Cardiac septum (tissue), 1 donor: ENCODE measurements around the gene TBCK. TPM values are rescaled to one million over a fixed set of nuclear protein-coding genes. Genes with fewer than 3 reads are reported as not detected.

Source experiments
- DNase-seq: peaks from one replicate; pipeline ENCODE4 v3.0.0-alpha.2; 2020; ENCODE audit warnings: low spot score
- intact Hi-C: fragments of 100-400 bp; cut with DNase I; formaldehyde crosslinking; loops from one replicate; pipeline ENCODE4 v1.14.0; 2022
- total RNA-seq: library from RNA; stranded (reverse); fragmentation: NEBNext Ultra II Directional; extraction: Animal tissue kit (Norgen Biotek cat#: 25700); gene quantifications from one replicate; pipeline ENCODE4 v1.2.1, GENCODE V29; 2021
- donor health status: DM: no; HTN: no; CAD: no.

Gene TBCK
- total RNA-seq, 1 donor from 2014 or later = 23.7 TPM

DNA sequence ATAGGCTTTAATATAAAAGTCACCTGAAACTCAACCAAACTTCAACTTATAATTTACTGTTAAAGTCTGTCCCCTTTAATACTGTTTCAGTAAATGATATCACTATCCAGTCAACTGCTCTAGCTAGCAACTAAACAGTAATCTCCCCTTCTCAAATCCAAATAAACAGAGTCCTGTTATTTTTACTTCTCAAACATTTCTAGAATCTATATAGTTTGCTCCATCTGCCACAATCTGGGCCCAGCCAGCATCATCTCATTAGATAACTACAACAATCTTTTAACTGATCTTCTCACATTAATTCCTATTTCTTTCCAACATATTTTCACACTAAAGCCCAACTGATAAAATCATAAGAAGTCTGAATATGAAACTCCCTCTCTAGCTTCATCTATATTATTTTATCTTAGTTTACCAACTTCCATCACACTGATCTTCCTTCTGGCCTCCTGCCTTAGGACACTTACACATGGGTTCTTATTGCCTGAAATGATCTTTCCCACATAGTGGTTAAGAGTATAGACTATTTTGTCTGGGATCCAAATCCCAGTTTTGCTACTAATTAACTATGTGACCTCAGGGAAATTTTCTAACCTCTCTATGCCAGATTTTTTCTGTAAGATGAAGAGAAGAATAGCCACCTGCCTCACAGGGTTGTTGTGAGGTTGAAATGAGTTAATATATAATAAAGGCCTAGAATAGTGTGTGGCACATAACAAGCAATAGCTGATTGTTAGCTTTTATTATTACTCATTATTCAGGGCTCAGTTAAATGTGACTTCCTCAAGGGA, 18.6 kb downstream of the TBCK start:
- DNase-seq = no peak
- intact Hi-C loops = no loop called here

DNA sequence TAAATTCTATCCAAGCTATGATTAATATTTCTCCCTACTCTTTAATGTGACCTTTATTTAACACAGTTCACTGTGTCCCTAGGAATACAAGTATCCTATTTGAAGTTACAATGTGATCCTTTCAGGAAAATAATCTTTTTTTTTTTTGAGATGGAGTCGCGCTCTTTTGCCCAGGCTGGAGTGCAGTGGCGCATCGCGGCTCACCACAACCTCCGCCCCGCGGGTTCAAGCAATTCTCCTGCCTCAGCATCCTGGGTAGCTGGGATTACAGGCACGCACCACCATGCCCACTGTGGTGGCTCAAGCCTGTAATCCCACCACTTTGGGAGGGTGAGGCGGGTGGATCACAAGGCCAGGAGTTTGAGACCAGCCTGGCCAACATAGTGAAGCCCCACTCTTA, 21.9 kb downstream of the TBCK start:
- no peak for DNase-seq
- intact Hi-C loops = no loop called here

DNA sequence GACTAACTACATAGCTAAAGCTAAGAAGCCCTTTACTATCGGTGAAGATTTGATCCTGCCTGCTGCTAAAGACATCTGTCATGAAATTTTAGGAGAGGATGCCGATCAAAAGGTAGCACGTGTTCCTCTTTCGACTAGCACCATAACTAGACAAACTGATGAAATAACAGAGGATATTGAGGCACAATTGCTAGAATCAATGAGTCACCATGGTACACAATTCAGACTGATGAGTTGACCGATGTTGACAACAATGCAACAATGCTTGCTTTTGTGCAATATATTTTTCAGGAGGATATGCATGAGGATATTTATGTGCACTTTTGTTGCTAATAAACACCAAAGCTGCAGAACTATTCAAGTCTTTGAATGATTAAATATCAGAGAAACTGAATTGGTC, 24.3 kb downstream of the TBCK start:
- DNase-seq = no peak
- intact Hi-C loops = no loop called here

DNA sequence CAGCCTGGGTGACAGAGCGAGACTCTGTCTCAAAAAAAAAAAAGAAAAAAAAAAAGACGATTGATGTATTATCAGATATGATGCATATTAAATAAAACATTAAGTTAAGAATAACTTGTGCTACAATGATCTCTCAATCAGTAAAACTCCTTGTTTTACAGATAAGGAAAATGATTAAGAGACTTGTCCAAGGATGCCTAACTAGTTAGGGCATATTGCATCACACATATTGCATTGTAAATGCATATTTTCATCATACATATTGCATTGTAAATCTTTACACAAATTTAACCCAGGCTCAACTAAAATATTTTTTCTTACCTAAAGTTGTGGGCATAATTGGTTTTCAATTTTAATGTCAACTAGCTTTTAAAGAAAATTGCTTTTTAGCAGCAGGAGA, 26.3 kb downstream of the TBCK start:
- DNase-seq = no peak

DNA sequence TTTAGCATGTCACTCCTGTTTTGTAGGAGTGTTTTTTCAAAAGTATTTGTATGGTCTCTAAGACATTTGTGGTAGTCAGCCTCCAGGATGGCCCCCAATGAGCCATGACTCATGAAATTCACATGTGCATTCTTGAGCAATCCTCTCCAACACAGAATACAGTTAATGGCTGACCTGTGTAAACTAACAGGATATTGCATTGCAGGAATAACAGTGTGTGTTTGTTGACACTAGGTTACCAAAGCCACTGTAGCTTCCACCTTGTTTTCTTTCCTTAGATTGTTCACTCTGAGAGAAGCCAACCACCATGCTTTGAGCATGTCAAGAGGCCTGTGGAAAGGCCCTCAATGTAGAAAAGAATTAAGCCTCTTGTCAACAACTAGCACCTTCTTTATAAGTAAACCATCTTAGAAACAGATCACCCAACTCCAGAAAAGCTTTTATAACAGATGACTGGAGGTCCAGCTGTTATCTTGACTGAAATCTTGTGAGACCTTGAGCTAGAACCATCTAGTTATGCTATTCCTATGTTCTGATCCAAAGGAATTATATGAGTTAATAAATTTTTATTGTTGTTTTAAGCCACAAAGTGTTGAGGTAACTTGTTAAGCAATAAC, 28.5 kb downstream of the TBCK start:
- intact Hi-C loops = no loop called here
- DNase-seq = no peak

More for the DNA sequence above, 26.3 kb downstream of the TBCK start:
- intact Hi-C loops = no loop called here

DNA sequence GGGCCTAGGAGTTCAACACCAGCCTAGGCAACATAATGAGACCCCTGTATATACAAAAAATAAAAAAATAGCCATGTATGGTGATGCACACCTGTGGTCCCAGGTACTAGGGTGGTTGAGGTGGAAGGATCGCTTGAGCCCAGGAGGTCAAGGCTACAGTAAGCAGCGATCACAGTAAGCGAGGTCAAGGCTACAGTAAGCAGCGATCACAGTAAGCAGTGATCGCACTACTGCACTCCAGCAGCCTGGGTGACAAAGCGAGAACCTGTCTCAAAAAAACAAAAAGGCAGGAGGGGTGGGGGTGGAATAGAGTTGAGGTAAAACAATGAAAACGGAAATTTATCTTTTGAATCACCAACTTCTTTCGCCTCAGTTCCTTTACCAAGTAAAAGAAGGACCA, 29.4 kb downstream of the TBCK start:
- intact Hi-C loops = no loop called here

DNA sequence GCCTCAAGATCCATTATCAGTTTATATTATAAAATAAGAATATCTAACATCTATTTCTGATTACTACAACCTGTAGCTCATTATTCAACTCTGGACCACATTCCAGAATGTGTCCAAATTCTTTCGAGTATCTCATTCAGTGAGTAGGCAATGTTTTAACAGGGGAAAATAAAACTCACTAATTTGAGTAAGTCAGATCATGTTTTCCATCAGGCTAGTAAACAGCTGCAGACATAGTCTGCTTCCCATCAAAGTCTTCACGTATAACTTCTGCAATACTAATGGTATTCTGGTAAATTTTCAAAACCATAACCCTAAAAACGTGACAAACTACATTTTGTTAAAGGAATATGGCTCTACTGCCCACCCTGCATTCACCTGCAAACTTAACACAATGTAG, 31.8 kb downstream of the TBCK start:
- no peak for DNase-seq
- intact Hi-C loops = no loop called here

More for the DNA sequence above, 29.4 kb downstream of the TBCK start:
- DNase-seq = no peak

DNA sequence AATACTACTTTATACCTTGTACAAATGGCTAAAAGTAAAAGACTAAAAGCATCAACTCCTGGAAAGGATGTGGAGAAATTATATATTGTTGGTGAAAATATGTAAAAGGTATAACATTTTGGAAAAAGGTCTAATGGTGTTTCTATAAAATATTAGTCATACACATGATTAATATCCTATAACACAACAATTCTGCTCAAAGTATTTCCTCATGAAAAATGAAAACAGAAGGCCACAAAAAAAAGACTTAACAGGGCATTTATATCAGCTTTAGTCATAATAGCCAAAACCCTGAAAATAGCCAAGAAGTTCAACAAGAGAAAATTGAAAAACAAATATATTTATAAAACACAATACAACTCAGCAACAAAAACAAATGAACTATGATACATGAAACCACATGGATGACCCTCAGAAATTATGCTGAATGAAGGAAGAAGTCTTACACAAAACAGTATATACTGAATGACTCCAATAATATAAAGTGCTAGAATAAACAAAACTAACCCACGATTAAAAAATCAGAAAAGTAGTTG, 38.8 kb downstream of the TBCK start:
- no peak for DNase-seq

DNA sequence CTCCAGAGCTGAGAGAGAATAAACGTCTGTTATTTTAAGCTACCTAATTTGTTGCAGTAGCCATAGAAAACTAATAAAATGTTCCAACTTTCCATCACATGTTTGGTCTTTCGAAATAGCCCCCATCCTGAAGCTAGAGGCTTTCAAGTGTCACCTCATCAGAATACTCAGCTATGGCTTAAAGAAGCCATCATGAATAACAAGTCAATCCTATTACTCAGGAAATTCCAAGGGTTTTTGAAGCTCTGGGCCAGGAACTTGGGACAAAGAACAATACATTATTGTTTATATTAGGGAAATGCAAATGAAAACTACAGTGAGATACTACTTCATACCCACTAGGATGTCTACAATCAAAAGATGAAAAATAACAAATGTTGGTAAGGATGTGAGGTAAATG, 42.2 kb downstream of the TBCK start:
- no peak for DNase-seq
- intact Hi-C loops = no loop called here

More for the DNA sequence above, 38.8 kb downstream of the TBCK start:
- intact Hi-C loops = no loop called here

DNA sequence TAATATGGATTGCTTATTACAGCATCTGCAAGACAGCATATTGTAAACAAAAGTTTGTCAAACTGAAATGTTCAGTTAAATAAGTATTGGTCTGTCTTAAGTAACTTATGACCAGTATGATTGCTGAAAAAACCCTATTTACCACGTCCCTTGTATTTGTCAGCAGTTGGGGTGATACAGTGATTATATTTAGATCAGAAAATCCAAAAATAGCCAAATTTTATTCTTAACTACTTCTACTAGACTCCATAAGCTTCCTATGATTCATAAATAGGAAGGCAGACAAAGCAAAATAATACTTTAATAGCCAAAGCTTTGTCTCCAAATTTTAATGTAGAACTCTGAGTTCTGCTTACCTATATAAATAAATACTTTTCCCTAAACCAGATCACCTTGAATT, 45.3 kb downstream of the TBCK start:
- no peak for DNase-seq
- intact Hi-C loops = no loop called here

DNA sequence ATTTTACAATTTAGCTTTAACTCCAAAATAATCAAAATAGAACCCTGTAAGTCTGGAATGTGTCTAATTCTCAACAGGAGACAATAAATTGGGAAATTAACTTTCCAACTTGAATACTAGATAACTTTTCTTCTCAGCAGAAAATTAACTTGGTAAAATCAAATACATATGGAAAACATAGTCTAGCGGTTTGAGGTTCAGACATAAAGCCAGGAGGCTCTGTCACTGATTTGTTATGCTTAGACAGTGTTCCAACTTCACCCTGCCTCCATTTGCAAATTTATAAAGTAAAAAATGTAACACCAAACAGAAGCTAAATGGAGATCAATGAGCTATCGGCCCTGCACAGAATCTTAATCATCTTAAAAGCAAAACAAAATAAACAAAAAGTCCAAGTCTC, 46.3 kb downstream of the TBCK start:
- intact Hi-C loops = loop anchor here (10.0 kb wide), 1 partner anchor 235 kb away; no protein-coding TSS in a partner anchor
- no peak for DNase-seq

DNA sequence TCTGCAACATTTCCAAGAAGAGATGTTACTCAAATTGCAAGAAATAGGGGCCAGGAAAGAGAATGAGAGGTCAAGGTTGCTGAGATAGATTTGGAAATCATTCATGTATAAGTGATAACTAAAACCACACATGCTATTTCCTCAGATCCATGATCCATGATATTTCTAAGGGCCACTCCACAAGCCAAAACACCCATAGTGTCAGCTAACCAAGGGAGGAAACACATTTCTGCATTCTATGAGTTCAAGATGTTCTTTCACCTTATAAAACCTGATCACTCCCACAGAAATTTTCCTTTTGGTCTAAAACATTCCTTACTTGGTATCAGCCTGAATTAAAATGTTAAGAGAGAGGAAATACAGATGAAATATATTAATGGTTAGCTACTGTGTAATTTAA, 47.2 kb downstream of the TBCK start:
- no peak for DNase-seq
- intact Hi-C loops = loop anchor here (10.0 kb wide), 1 partner anchor 236 kb away; no protein-coding TSS in a partner anchor

DNA sequence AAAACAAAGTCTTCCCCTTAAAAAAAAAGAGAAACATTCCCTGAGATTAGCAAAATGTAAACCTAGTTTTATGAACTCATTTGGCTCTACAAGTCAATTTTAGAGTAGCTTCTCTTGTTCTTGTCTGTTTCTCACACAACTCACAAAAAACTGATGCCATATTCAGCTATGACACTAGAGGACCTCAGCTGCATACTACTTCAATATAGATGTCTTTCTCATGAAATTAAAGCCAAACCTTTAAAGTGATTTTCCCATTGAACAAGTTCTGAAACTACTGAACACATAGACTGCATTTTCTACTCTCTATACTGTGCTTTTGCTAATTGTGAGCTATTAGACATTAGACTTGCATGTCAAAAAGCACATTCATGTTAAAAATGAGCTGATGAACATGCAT, 49.8 kb downstream of the TBCK start:
- no peak for DNase-seq
- intact Hi-C loops = loop anchor here (10.0 kb wide), 1 partner anchor 239 kb away; no protein-coding TSS in a partner anchor

DNA sequence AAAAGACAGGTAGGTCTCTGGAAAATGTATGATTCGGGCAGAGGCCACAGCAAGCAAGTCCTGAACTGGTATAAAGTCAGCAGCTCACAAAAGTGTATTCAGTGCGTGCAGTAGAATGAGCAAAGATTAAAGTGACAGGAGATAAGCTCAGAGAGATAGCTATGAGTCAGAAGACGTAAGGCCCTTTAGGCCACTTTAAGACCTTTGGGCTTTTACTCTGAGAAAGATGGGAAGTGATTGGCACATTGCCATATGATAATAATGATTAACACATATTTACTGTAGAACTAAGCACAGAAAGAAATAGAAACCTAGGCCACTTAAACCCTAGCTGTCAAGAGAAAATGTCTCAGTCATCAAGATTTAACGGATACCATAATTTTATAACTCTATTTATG, 51.7 kb downstream of the TBCK start:
- DNase-seq = no peak
- intact Hi-C loops = loop anchor here (10.0 kb wide), 1 partner anchor 240 kb away; no protein-coding TSS in a partner anchor

DNA sequence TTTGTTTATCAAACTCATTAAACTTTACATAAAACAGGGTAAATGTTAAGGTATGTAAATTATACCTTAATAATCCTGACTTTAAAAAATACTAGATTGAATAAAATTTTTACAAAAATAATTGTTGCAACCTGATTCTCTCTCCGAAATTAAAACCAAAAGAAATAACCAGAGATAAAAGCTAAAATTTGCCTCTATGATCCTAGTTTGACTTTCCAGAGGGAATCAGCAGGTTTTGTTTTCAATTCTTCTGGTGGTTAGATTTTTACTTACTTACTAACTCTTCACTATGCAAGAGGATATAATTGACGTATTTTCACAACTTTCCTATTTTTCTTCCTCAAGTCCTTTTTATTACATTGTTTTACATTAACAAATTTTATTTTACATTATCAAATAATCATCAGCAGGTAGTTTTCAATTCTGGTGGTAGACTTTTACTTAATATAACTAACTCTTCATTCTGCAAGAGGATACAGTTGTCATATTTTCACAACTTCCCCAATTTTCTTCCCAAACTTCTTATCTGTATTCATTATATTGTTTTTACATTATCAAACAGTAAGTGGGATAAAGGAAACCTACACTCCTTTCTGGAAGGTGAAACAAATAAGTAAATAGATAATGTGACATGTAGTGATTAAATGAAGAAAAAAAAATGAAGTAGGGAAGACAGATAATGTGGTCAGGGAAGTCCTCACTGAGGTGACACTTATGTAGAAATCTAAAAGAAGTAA, 52.2 kb downstream of the TBCK start:
- intact Hi-C loops = loop anchor here (10.0 kb wide), 1 partner anchor 241 kb away; no protein-coding TSS in a partner anchor
- no peak for DNase-seq

DNA sequence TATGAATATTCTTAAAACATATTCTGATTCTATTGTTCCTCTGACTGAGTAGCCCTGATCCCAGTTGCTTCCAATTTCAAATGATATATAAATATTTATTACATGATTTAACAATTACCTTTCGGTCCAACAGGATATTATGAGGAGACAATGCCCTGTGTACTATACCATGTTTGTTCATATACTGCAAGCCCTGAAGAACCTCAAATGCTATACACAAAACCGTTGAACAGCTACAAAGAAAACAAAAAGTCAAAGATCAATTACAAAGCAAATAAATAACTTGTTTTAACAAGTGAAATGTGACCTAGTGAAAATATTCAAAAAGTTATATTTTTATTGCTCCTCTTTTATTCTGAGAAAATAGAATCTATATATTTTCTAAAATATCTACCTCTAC, 54.0 kb downstream of the TBCK start:
- no peak for DNase-seq
- intact Hi-C loops = loop anchor here (10.0 kb wide), 1 partner anchor 243 kb away; no protein-coding TSS in a partner anchor

DNA sequence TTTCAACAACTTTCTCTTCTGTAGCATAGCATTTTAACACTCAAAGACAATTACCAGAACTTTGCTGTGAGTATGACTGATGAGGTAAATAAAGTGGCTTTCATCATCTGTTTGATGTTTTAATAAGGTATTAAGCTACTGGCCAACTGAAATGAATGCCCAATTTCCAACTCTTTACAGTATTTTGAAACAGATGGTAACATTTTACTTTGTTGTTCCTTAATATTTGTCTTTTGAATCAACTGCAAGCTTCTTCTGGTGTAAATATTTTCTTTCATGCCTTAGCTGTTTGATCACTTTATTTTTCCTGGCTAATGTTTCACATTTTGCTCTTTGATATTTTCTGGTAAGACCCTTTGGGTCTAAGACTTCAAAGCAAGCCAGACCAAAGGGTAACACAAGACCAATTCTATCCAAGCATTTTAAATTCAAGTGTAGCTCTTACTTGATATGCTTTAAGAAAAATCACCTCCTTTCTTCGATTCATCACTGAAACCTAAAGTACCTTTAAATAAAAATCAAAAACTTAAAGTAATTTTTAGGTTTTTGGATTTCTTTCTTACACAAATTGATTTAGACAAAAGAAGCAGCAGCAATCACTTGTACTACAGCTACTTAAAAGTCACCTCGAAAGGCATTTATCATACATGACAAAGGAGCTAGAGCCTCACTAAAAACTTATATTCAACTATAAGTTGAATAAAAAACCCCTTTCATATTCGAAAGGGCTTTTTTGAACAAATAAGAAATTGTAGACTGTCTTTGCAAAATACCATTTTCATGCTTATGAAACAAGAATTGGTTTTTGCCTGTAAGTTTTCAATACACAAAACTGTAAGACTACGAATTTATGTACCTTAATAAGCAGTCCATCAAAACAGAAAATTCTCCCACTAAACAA, 57.6 kb downstream of the TBCK start:
- no peak for DNase-seq
- intact Hi-C loops = no loop called here

DNA sequence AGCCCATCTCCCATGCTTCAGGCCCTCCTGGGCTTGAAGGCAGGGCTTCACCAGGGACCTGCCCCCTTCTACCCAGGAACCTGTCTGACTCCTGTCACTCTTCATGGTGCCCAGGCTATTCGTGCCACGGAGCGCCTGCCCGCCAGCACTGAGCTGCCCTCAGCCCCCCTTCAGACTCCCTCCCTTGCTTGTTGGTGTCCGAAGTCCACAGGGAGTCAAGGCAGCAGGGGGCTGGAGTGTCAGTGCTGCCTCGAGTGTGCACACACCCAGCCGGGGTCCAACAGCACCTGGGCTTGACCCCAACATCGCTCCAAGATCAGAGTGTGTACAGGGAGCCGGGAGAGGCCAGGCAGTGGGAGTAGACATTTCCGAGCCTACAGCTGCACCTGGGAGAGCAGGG, 59.8 kb downstream of the TBCK start:
- intact Hi-C loops = no loop called here
- DNase-seq = no peak

DNA sequence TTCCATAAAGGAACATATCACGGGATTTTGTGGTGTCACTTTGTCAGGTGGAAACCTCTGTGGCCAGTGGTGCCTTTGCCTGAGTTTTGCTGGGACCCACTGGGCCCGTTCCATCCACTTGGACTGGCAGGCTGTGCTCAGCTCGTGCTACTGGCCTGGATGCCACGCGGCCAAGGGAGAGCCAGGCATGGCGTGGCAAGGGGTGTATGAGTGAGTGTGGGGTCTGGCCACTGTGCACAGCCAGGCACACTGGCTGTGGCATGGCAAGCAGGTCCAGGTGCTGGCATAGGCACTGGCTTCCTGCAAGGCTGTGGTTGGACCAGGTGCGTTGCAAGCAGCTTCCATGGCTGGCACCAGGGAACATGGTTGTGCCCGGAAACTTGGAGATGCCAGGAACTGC, 60.8 kb downstream of the TBCK start:
- no peak for DNase-seq
- intact Hi-C loops = no loop called here
